H9 (cell line): ENCODE measurements around the gene C1orf56. TPM values are rescaled to one million over a fixed set of nuclear protein-coding genes. Genes with fewer than 3 reads are reported as not detected.

ENCODE experiments used
- DNase-seq: peaks from one replicate; pipeline ENCODE4 v3.0.0-alpha.2; 2017
- H2AFZ ChIP-seq: one replicate; pipeline ENCODE4 v1.6.1; 2013; ENCODE audit warnings: mild to moderate bottlenecking, low read length, control low read depth, moderate library complexity
- H2AK5ac ChIP-seq: 2 replicates; pipeline ENCODE4 v1.6.1; 2013; ENCODE audit warnings: low read length, control low read depth, mixed read lengths; ENCODE audit not compliant: insufficient read length
- H2BK120ac ChIP-seq: one replicate; pipeline ENCODE4 v1.6.1; 2013; ENCODE audit warnings: low read depth, mild to moderate bottlenecking, low read length, control low read depth, inconsistent platforms; ENCODE audit not compliant: poor library complexity, severe bottlenecking
- H2BK12ac ChIP-seq: 2 replicates; pipeline ENCODE4 v1.6.1; 2013; ENCODE audit warnings: low read length, control low read depth, mixed read lengths, low read depth; ENCODE audit not compliant: insufficient read length
- H2BK15ac ChIP-seq: 2 replicates; pipeline ENCODE4 v1.6.1; 2013; ENCODE audit warnings: low read depth, low read length, control low read depth
- H2BK20ac ChIP-seq: one replicate; pipeline ENCODE4 v1.6.1; 2013; ENCODE audit warnings: low read depth, mild to moderate bottlenecking, low read length, control low read depth, inconsistent platforms; ENCODE audit not compliant: poor library complexity, severe bottlenecking
- H2BK5ac ChIP-seq: 2 replicates; pipeline ENCODE4 v1.6.1; 2013; ENCODE audit warnings: low read length, control low read depth, mixed read lengths; ENCODE audit not compliant: insufficient read length
- H3K14ac ChIP-seq: 2 replicates; pipeline ENCODE4 v1.6.1; 2013; ENCODE audit warnings: low read length, control low read depth; ENCODE audit not compliant: insufficient read depth
- H3K18ac ChIP-seq: 2 replicates; pipeline ENCODE4 v1.6.1; 2013; ENCODE audit warnings: low read depth, mild to moderate bottlenecking, mixed read lengths, low read length, control low read depth; ENCODE audit not compliant: insufficient read length
- H3K23ac ChIP-seq: 2 replicates; pipeline ENCODE4 v1.6.1; 2013; ENCODE audit warnings: low read length, control low read depth, mixed read lengths, low read depth; ENCODE audit not compliant: insufficient read length
- H3K23me2 ChIP-seq: 2 replicates; pipeline ENCODE4 v1.6.1; 2013; ENCODE audit warnings: low read depth, mild to moderate bottlenecking, mixed read lengths, low read length, control low read depth; ENCODE audit not compliant: insufficient read length, poor library complexity, severe bottlenecking
- H3K27ac ChIP-seq: 2 replicates; pipeline ENCODE4 v1.5.1; 2013; ENCODE audit warnings: low read length, control low read depth, mixed read lengths, low read depth; ENCODE audit not compliant: insufficient read length
- H3K27me3 ChIP-seq: 2 replicates; pipeline ENCODE4 v1.6.1; 2013; ENCODE audit warnings: low read length, control low read depth, inconsistent platforms; ENCODE audit not compliant: insufficient read depth
- H3K4ac ChIP-seq: 2 replicates; pipeline ENCODE4 v1.6.1; 2013; ENCODE audit warnings: low read depth, mild to moderate bottlenecking, control low read depth, inconsistent platforms, low read length, moderate library complexity
- H3K4me1 ChIP-seq: 2 replicates; pipeline ENCODE4 v1.6.1; 2013; ENCODE audit warnings: low read length, control low read depth, inconsistent platforms; ENCODE audit not compliant: insufficient read depth
- H3K4me2 ChIP-seq: 2 replicates; pipeline ENCODE4 v1.6.1; 2013; ENCODE audit warnings: low read length, control low read depth, mixed read lengths; ENCODE audit not compliant: insufficient read length, insufficient read depth
- H3K56ac ChIP-seq: 2 replicates; pipeline ENCODE4 v1.6.1; 2013; ENCODE audit warnings: low read depth, mild to moderate bottlenecking, mixed read lengths, low read length, control low read depth; ENCODE audit not compliant: insufficient read length
- H3K79me1 ChIP-seq: 2 replicates; pipeline ENCODE4 v1.6.1; 2013; ENCODE audit warnings: low read depth, mild to moderate bottlenecking, moderate library complexity, low read length, control low read depth, inconsistent platforms; ENCODE audit not compliant: insufficient read depth, poor library complexity, severe bottlenecking
- H3K79me2 ChIP-seq: 2 replicates; pipeline ENCODE4 v1.6.1; 2013; ENCODE audit warnings: low read length, control low read depth, inconsistent platforms; ENCODE audit not compliant: insufficient read depth
- H3K9ac ChIP-seq: 2 replicates; pipeline ENCODE4 v1.6.1; 2013; ENCODE audit warnings: low read length, control low read depth, mixed read lengths; ENCODE audit not compliant: insufficient read length; ENCODE audit errors: extremely low read depth
- H3K9me3 ChIP-seq: one replicate; pipeline ENCODE4 v1.6.1; 2013; ENCODE audit warnings: low read depth, low read length, inconsistent platforms; ENCODE audit not compliant: control insufficient read depth
- H3T11ph ChIP-seq: one replicate; pipeline ENCODE4 v1.6.1; 2013; ENCODE audit warnings: mild to moderate bottlenecking, low read length, control low read depth, inconsistent platforms
- H4K20me1 ChIP-seq: one replicate; pipeline ENCODE4 v1.6.1; 2013; ENCODE audit not compliant: control insufficient read depth, insufficient read length, insufficient read depth
- H4K5ac ChIP-seq: 2 replicates; pipeline ENCODE4 v1.6.1; 2013; ENCODE audit warnings: low read depth, mild to moderate bottlenecking, mixed read lengths, low read length, control low read depth; ENCODE audit not compliant: insufficient read length
- H4K8ac ChIP-seq: replicated peaks from 2 replicates; pipeline ENCODE4 v1.6.1; 2013; ENCODE audit warnings: low read length, control low read depth, mixed read lengths, low read depth; ENCODE audit not compliant: insufficient read length
- H4K91ac ChIP-seq: 2 replicates; pipeline ENCODE4 v1.6.1; 2013; ENCODE audit warnings: low read depth, mild to moderate bottlenecking, moderate library complexity, mixed read lengths, low read length, control low read depth; ENCODE audit not compliant: insufficient read length
- H3K27ac Mint-ChIP-seq, 3 experiments: 2 replicates in 2 of 3; 3 replicates in 1 of 3; pipeline ENCODE4 v1.8.0; 2020 to 2021; ENCODE audit warnings: mixed read lengths in 3 of 3, mild to moderate bottlenecking in 1 of 3, moderate library complexity in 1 of 3
- H3K27me3 Mint-ChIP-seq: 2 replicates; pipeline ENCODE4 v1.8.0; 2021; ENCODE audit warnings: low read depth, mild to moderate bottlenecking, moderate library complexity, mixed read lengths
- H3K36me3 Mint-ChIP-seq, 3 experiments: 2 replicates in 2 of 3; 3 replicates in 1 of 3; pipeline ENCODE4 v1.8.0; 2020 to 2021; ENCODE audit warnings: low read depth in 3 of 3, mixed read lengths in 3 of 3; ENCODE audit not compliant: insufficient read depth in 1 of 3
- H3K4me1 Mint-ChIP-seq, 2 experiments: 2 replicates each; pipeline ENCODE4 v1.8.0; 2020; ENCODE audit warnings: mixed read lengths in 2 of 2
- H3K4me3 Mint-ChIP-seq, 2 experiments: 2 replicates in 1 of 2; 3 replicates in 1 of 2; pipeline ENCODE4 v1.8.0; 2020 to 2021; ENCODE audit warnings: mild to moderate bottlenecking in 2 of 2, mixed read lengths in 2 of 2, moderate library complexity in 1 of 2
- H3K9me3 Mint-ChIP-seq, 2 experiments: 2 replicates in 1 of 2; 3 replicates in 1 of 2; pipeline ENCODE4 v1.8.0; 2020; ENCODE audit warnings: mild to moderate bottlenecking in 2 of 2, mixed read lengths in 2 of 2, moderate library complexity in 1 of 2
- CTCF ChIP-seq: fragments of 200-600 bp; sonication (generic); conservative IDR thresholded peaks from 3 replicates; pipeline ENCODE4 v1.8.0; 2021; ENCODE audit warnings: antibody characterized with exemption, mild to moderate bottlenecking
- WGBS: extraction: QIAGEN DNeasy Blood & Tissue Kit; methylation state at CpG from one replicate; pipeline ENCODE4 v1.1.7; 2013; ENCODE audit warnings: missing lambda C conversion rate, low lambda C conversion rate, mixed read lengths; ENCODE audit not compliant: insufficient read length; ENCODE audit errors: extremely low coverage; 5-methylcytosine and 5-hydroxymethylcytosine counted together
- total RNA-seq: library from RNA; stranded (reverse); gene quantifications from 2 replicates; pipeline ENCODE4 v1.2.1, GENCODE V29; 2021

Gene C1orf56
- total RNA-seq, 1 experiment from 2014 or later: 4.8 TPM

- WGBS: no CpG with 5 or more reads among the region's 8 CpGs
- H3T11ph ChIP-seq: no peak overlapping the region
Measured at GRCh38 chr1:151032164-151032563, 15.4 kb upstream of the C1orf56 start.

More at GRCh38 chr1:151032164-151032563, 15.4 kb upstream of the C1orf56 start:
- no peak overlapping the region for H2BK15ac ChIP-seq
- H3K27ac Mint-ChIP-seq: no peak overlapping the region
- no peak overlapping the region for H4K91ac ChIP-seq
- no peak overlapping the region for H2BK20ac ChIP-seq
- no peak overlapping the region for H3K4me2 ChIP-seq
- H3K18ac ChIP-seq: no peak overlapping the region
- H3K9me3 ChIP-seq: no peaks in the 10 kb centered on the region
- H2BK120ac ChIP-seq: no peak overlapping the region
- no peaks in the 10 kb centered on the region for H3K27me3 ChIP-seq
- no peaks in the 10 kb centered on the region for H3K79me1 ChIP-seq
- H3K27ac ChIP-seq: no peak overlapping the region
- no peak overlapping the region for H3K4me3 Mint-ChIP-seq
- no peak overlapping the region for H2BK12ac ChIP-seq
- no peak overlapping the region for H3K4ac ChIP-seq
- no peak overlapping the region for H3K9ac ChIP-seq
- peaks cover 11 to 13% of the 10 kb centered on the region in 2 experiments for H3K4me1 Mint-ChIP-seq
- no peaks in the 10 kb centered on the region for H3K27me3 Mint-ChIP-seq
- peaks cover 26 to 54% (median 41%) of the 10 kb centered on the region in 3 experiments for H3K36me3 Mint-ChIP-seq
- H3K9me3 Mint-ChIP-seq: no peaks in the 10 kb centered on the region
- no peak for DNase-seq
- H3K23ac ChIP-seq: no peak overlapping the region
- no peak overlapping the region for H4K5ac ChIP-seq
- H3K79me2 ChIP-seq: no peaks in the 10 kb centered on the region
- no peak overlapping the region for H3K14ac ChIP-seq
- H4K20me1 ChIP-seq: no peaks in the 10 kb centered on the region
- H3K23me2 ChIP-seq: no peaks in the 10 kb centered on the region
- no peak overlapping the region for H2AFZ ChIP-seq
- no peak overlapping the region for H2AK5ac ChIP-seq
- no peak overlapping the region for H3K56ac ChIP-seq
- H2BK5ac ChIP-seq: no peak overlapping the region
- no peak overlapping the region for H4K8ac ChIP-seq
- TF ChIP-seq CTCF: no peak
- no peaks in the 10 kb centered on the region; the same call in 1 of the 2 replicates for H3K4me1 ChIP-seq
